ENCODE measurements around the gene SPACA5. TPM values are rescaled to one million over a fixed set of nuclear protein-coding genes. Genes with fewer than 3 reads are reported as not detected.

SPACA5 gene
- total RNA-seq, 1 donor from 2014 or later: not detected

DNA sequence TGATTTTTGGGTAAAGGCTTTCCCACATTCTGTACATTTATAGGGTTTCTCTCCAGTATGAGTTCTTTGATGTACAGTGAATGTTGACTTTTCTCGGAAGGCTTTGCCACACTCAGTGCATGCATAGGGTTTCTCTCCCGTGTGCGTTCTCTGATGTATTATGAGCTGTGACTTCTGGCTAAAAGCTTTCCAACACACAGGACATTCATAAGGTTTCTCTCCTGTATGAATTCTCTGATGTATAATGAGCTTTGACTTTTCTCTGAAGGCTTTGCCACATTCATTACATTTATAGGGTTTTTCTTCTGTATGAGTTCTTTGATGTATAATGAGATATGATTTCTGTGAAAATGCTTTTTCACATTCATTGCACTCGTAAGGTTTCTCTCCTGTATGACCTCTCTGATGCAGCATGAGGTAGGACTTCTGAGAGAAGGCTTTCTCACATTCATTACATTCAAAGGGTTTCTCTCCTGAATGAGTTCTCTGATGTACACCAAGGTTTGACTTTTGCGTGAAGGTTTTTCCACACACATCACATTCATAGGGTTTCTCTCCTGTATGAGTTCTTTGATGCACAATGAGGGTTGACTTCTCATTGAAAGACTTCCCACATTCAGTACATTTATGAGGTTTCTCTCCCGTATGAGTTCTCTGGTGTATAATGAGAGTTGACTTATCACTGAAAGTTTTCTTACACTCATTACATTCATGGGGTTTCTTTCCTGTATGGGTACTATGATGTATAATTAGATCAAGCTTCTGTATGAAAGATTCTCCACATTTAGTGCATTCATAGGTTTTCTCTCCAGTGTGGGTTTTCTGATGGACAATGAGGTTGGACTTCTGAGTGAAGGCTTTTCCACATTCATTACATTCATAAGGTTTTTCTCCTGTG lies 30.3 kb upstream of the SPACA5 start:
- TF ChIP-seq, protein P1, sequence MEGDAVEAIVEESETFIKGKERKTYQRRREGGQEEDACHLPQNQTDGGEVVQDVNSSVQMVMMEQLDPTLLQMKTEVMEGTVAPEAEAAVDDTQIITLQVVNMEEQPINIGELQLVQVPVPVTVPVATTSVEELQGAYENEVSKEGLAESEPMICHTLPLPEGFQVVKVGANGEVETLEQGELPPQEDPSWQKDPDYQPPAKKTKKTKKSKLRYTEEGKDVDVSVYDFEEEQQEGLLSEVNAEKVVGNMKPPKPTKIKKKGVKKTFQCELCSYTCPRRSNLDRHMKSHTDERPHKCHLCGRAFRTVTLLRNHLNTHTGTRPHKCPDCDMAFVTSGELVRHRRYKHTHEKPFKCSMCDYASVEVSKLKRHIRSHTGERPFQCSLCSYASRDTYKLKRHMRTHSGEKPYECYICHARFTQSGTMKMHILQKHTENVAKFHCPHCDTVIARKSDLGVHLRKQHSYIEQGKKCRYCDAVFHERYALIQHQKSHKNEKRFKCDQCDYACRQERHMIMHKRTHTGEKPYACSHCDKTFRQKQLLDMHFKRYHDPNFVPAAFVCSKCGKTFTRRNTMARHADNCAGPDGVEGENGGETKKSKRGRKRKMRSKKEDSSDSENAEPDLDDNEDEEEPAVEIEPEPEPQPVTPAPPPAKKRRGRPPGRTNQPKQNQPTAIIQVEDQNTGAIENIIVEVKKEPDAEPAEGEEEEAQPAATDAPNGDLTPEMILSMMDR (IDR thresholded peaks at IDR 0.05; ENCODE audit: insufficient read depth, low read length, severe bottlenecking): no peak
- FAIRE-seq: peak; percentile 55

DNA sequence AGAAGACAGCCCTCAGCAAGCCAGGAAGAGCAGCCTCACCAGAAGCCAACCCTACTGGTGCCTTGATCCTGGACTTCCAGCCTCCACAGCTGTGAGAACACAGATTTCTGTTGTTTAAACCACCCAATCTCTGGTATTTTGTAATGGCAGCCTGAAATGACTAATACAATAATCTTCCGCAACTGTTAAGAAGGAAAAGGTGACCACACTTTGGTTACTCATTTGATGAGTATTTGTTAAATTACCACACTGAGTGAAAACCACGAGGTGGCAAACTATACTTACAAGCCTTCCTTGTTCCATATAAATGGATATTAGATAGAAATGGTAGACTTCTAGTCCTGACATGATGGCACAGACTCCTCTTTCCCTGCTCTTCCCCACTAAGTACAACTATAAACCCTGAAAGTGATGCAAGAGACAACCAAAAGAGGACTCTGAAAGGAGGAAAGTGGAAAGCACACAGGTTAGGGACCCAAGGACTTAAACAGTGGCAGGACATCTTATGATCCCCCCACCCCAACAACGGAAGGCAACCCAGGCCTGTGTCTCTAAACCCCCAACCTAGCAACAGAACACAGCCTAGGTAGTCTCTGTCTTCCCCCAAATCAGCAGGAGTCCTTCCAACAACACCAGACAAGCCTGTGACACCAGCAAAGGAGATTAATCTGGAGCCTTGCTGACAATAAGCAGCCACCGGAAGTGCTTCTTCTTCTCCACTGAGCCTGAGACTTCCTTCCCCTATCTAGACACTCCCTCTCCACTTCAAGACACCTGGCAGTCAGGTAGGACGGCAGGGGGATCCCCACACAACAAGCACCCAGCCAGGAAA lies 15.3 kb upstream of the SPACA5 start:
- peak; percentile 83 for DNase-seq (ENCODE audit: low read depth)
- TF ChIP-seq, protein P1 (IDR thresholded peaks at IDR 0.05; ENCODE audit: insufficient read depth, low read length, severe bottlenecking): no peak
- Histone ChIP-seq H3K27me3 (ENCODE audit: control insufficient read depth, insufficient read depth, low read length) (no peaks in the 10 kb centered on the region), H3K4me3 (ENCODE audit: low read depth, low read length) (no peak overlapping the region), H3K36me3 (ENCODE audit: control insufficient read depth, insufficient read depth, low read length) (peaks cover 3% of the 10 kb centered on the region)
- no peak for FAIRE-seq

More for the DNA sequence above, 30.3 kb upstream of the SPACA5 start:
- no peaks in the 10 kb centered on the region for H3K27me3 ChIP-seq (ENCODE audit: control insufficient read depth, insufficient read depth, low read length)
- no peak overlapping the region for H3K4me3 ChIP-seq (ENCODE audit: low read depth, low read length)
- H3K36me3 ChIP-seq (ENCODE audit: control insufficient read depth, insufficient read depth, low read length): peaks cover 2% of the 10 kb centered on the region
- no peak for DNase-seq (ENCODE audit: low read depth)

DNA sequence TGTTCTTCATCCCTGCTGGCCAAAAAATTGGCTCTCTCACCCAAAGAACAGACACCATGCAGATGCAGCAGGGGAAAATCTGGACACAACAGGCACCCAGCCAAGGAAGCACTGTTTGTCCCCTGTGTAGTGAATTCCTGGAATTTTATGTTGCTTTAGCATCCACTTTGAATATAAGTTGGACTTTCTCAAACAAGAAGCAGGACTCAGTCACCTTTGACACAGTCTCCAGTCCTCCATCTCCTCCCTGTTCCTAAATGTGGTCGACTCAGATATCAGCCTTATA lies 14.8 kb upstream of the SPACA5 start:
- DNase-seq (ENCODE audit: low read depth): no peak
- Histone ChIP-seq H3K36me3 (ENCODE audit: control insufficient read depth, insufficient read depth, low read length) (peaks cover 3% of the 10 kb centered on the region), H3K4me3 (ENCODE audit: low read depth, low read length) (no peak overlapping the region), H3K27me3 (ENCODE audit: control insufficient read depth, insufficient read depth, low read length) (no peaks in the 10 kb centered on the region)
- TF ChIP-seq, protein P1 (IDR thresholded peaks at IDR 0.05; ENCODE audit: insufficient read depth, low read length, severe bottlenecking): no peak
- no peak for FAIRE-seq

- FAIRE-seq (no peak), DNase-seq (ENCODE audit: low read depth) (no peak)
- H3K27me3 ChIP-seq (ENCODE audit: control insufficient read depth, insufficient read depth, low read length): no peaks in the 10 kb centered on the region
- peaks cover 3% of the 10 kb centered on the region for H3K36me3 ChIP-seq (ENCODE audit: control insufficient read depth, insufficient read depth, low read length)
- TF ChIP-seq, protein P1 (IDR thresholded peaks at IDR 0.05; ENCODE audit: insufficient read depth, low read length, severe bottlenecking): no peak
- H3K4me3 ChIP-seq (ENCODE audit: low read depth, low read length): no peak overlapping the region
Measured at GRCh38 chrX:47992669-47993068, 14.1 kb upstream of the SPACA5 start.

- no peak for FAIRE-seq
- TF ChIP-seq, protein P1 (IDR thresholded peaks at IDR 0.05; ENCODE audit: insufficient read depth, low read length, severe bottlenecking): no peak
- H3K36me3 ChIP-seq (ENCODE audit: control insufficient read depth, insufficient read depth, low read length): no peaks in the 10 kb centered on the region
- no peak for DNase-seq (ENCODE audit: low read depth)
- no peak overlapping the region for H3K4me3 ChIP-seq (ENCODE audit: low read depth, low read length)
- no peaks in the 10 kb centered on the region for H3K27me3 ChIP-seq (ENCODE audit: control insufficient read depth, insufficient read depth, low read length)
Measured at GRCh38 chrX:48001260-48001659, 5.5 kb upstream of the SPACA5 start.

Data from bronchial epithelial cell (primary cell).